ENCODE results near the gene IFFO2.
"Not testable (repeated sequence)": the region's sequence is repeated elsewhere in the genome, so short reads cannot be mapped to it uniquely, and the experiment has no call there.

Gene IFFO2

GRCh38 chr1:18917071-18917799 is 39.2 kb downstream of the IFFO2 start:
- no peak for ATAC-seq

GRCh38 chr1:18915341-18915740 is 41.1 kb downstream of the IFFO2 start:
- ATAC-seq = no peak

- ATAC-seq = peak; percentile 84 to 88
These were observed 43.2 kb downstream of the IFFO2 start for GRCh38 chr1:18913065-18913835.

- ATAC-seq = no peak
These were observed 43.9 kb downstream of the IFFO2 start for GRCh38 chr1:18912550-18912949.

GRCh38 chr1:18908911-18909771 is 47.3 kb downstream of the IFFO2 start:
- peak; percentile 18 to 30 for ATAC-seq

GRCh38 chr1:18907917-18908845 is 48.3 kb downstream of the IFFO2 start:
- no peak for ATAC-seq

- no peak for ATAC-seq
These were observed 49.2 kb downstream of the IFFO2 start for GRCh38 chr1:18907021-18907916.

- ATAC-seq = no peak
These were observed 53.2 kb downstream of the IFFO2 start for GRCh38 chr1:18903291-18903756.

GRCh38 chr1:18902523-18903290 is 53.8 kb downstream of the IFFO2 start, which contains the start of gene ALDH4A1:
ALDH4A1 (minus strand) TSS chr1:18902555; CDS start chr1:18902523, 32 bp downstream.
- ATAC-seq = peak; percentile 99

GRCh38 chr1:18901952-18902522 is 54.4 kb downstream of the IFFO2 start:
- ATAC-seq = no peak

GRCh38 chr1:18901147-18901951 is 55.1 kb downstream of the IFFO2 start:
- no peak for ATAC-seq

GRCh38 chr1:18900303-18900841 is 56.1 kb downstream of the IFFO2 start:
- no peak for ATAC-seq

- no peak for ATAC-seq
These were observed 57.0 kb downstream of the IFFO2 start for GRCh38 chr1:18899363-18900049.

GRCh38 chr1:18898567-18898966 is 57.9 kb downstream of the IFFO2 start:
- no peak for ATAC-seq

- no peak for ATAC-seq
These were observed 61.2 kb downstream of the IFFO2 start for GRCh38 chr1:18895317-18895716.

- ATAC-seq = no peak
These were observed 63.4 kb downstream of the IFFO2 start for GRCh38 chr1:18893120-18893519.

GRCh38 chr1:18891858-18892257 is 64.6 kb downstream of the IFFO2 start:
- not testable (repeated sequence) for ATAC-seq

GRCh38 chr1:18891426-18891780 is 65.1 kb downstream of the IFFO2 start:
- ATAC-seq = no peak
